Prostate gland (tissue), 2 donors: ENCODE measurements around the gene CNNM1. TPM values are rescaled to one million over a fixed set of nuclear protein-coding genes. Genes with fewer than 3 reads are reported as not detected.
A peak's percentile ranks its signal among the peaks of the same experiment; 100 is the strongest.

Source experiments
- DNase-seq: peaks from one replicate; pipeline ENCODE4 v3.0.0-alpha.2; 2019; ENCODE audit warnings: low spot score
- H3K27ac ChIP-seq, 2 donors: fragments of 200-600 bp; sonication (generic); 2 replicates each; pipeline ENCODE4 v1.5.1; 2017 to 2019
- H3K27me3 ChIP-seq: fragments of 200-600 bp; sonication (generic); replicated peaks from 2 replicates; pipeline ENCODE4 v1.5.1; 2019; ENCODE audit not compliant: insufficient read depth
- H3K36me3 ChIP-seq, 2 donors: fragments of 200-600 bp; sonication (generic); 1 replicate in 1 of 2; 2 replicates in 1 of 2; pipeline versions ENCODE4 v1.5.1 to v1.8.1; 2017 to 2019
- H3K4me1 ChIP-seq: fragments of 200-600 bp; sonication (generic); replicated peaks from 2 replicates; pipeline ENCODE4 v1.5.1; 2019
- H3K4me3 ChIP-seq, 2 donors: fragments of 200-600 bp; sonication (generic); 2 replicates each; pipeline ENCODE4 v1.5.1; 2017 to 2019
- H3K9me3 ChIP-seq: fragments of 200-600 bp; sonication (generic); 2 replicates; pipeline ENCODE4 v1.5.1; 2017
- CTCF ChIP-seq, 4 experiments: fragments of 200-600 bp in 2 of 4; fragments of 450-650 bp in 2 of 4; sonication (generic) in 2 of 4; IDR thresholded peaks; 1 replicate in 3 of 4; 2 replicates in 1 of 4; pipeline ENCODE4 v1.5.1; 2016 to 2019; ENCODE audit warnings: antibody characterized with exemption in 4 of 4, mild to moderate bottlenecking in 2 of 4, moderate library complexity in 2 of 4
- POLR2A ChIP-seq: fragments of 450-650 bp; IDR thresholded peaks from one replicate; pipeline ENCODE4 v1.6.1; 2016; ENCODE audit warnings: antibody characterized with exemption, mild to moderate bottlenecking
- POLR2AphosphoS5 ChIP-seq: sonication (generic); formaldehyde crosslinking; IDR thresholded peaks from one replicate; pipeline ENCODE4 v1.6.1; 2017; ENCODE audit warnings: antibody characterized with exemption
- WGBS: methylation state at CpG from one replicate; pipeline ENCODE4 v1.1.5; 2018; 5-methylcytosine and 5-hydroxymethylcytosine counted together
- intact Hi-C: fragments of 100-400 bp; cut with DNase I; formaldehyde crosslinking; loops from one replicate; pipeline ENCODE4 v1.14.2; 2022
- total RNA-seq, 2 donors: library from RNA; depleted of rRNA; stranded (reverse); fragments of >200 nt; gene quantifications; one replicate each; pipeline ENCODE4 v1.1.0, GENCODE V29; 2016

The CNNM1 gene
- 10 to 100 TPM in 1 of 2 donors, 1 to 10 TPM in 1; 4.2 to 36.1 TPM for total RNA-seq

- intact Hi-C loops: no loop called here
- Histone ChIP-seq H3K9me3 (no peaks in the 10 kb centered on the region), H3K27me3 (no peaks in the 10 kb centered on the region), H3K4me3 (peak within 1 kb of the TSS; percentile 45 to 53), H3K27ac (peak within 1 kb of the TSS in 1 of 2 donors; percentile 52), H3K4me1 (no peaks in the 10 kb centered on the region), H3K36me3 (no peaks in the 10 kb centered on the region)
- TF ChIP-seq POLR2A: peak; percentile 29
- TF ChIP-seq CTCF (IDR thresholded peaks at IDR 0.05): no peak
- WGBS: 0% methylated on average over 15 of the region's 24 CpGs
- DNase-seq: peak; percentile 40
Measured at GRCh38 chr10:99329304-99329553, at the start of gene CNNM1. Gene CNNM1 (plus strand): TSS chr10:99329356. CDS start chr10:99329388, 32 bp downstream.

- intact Hi-C loops: no loop called here
- DNase-seq: no peak
- 37% methylated on average over 1 of the region's 1 CpG for WGBS
- no peak overlapping the region for H3K27ac ChIP-seq
- no peaks in the 10 kb centered on the region for H3K27me3 ChIP-seq
- TF ChIP-seq POLR2A (no peak), POLR2AphosphoS5 (no peak), CTCF (IDR thresholded peaks at IDR 0.05) (no peak)
- H3K4me1 ChIP-seq: no peaks in the 10 kb centered on the region
- no peaks in the 10 kb centered on the region for H3K9me3 ChIP-seq
- no peak overlapping the region for H3K4me3 ChIP-seq
- H3K36me3 ChIP-seq: no peaks in the 10 kb centered on the region
Measured at GRCh38 chr10:99279626-99280111, 49.5 kb upstream of the CNNM1 start.

GRCh38 chr10:99280472-99280871 is 48.7 kb upstream of the CNNM1 start:
- H3K36me3 ChIP-seq: no peaks in the 10 kb centered on the region
- TF ChIP-seq POLR2A (no peak), CTCF (IDR thresholded peaks at IDR 0.05) (no peak), POLR2AphosphoS5 (no peak)
- 48% methylated on average over 2 of the region's 2 CpGs for WGBS
- no peak for DNase-seq
- H3K27me3 ChIP-seq: no peaks in the 10 kb centered on the region
- no peak overlapping the region for H3K4me3 ChIP-seq
- H3K4me1 ChIP-seq: no peaks in the 10 kb centered on the region
- no peaks in the 10 kb centered on the region for H3K9me3 ChIP-seq
- no peak overlapping the region for H3K27ac ChIP-seq
- intact Hi-C loops: no loop called here

GRCh38 chr10:99285881-99286280 is 43.3 kb upstream of the CNNM1 start:
- Histone ChIP-seq H3K27ac (no peak overlapping the region), H3K36me3 (no peaks in the 10 kb centered on the region), H3K9me3 (no peaks in the 10 kb centered on the region), H3K4me1 (no peaks in the 10 kb centered on the region), H3K4me3 (no peak overlapping the region), H3K27me3 (no peaks in the 10 kb centered on the region)
- intact Hi-C loops: no loop called here
- 20% methylated on average over 3 of the region's 3 CpGs for WGBS
- no peak for TF ChIP-seq CTCF (IDR thresholded peaks at IDR 0.05)
- TF ChIP-seq POLR2A: no peak
- TF ChIP-seq POLR2AphosphoS5: no peak
- DNase-seq: no peak

GRCh38 chr10:99290306-99290705 is 38.9 kb upstream of the CNNM1 start:
- no peak for DNase-seq
- Histone ChIP-seq H3K9me3 (no peaks in the 10 kb centered on the region), H3K4me3 (no peak overlapping the region), H3K4me1 (no peaks in the 10 kb centered on the region), H3K27ac (no peak overlapping the region), H3K27me3 (no peaks in the 10 kb centered on the region), H3K36me3 (no peaks in the 10 kb centered on the region)
- 90% methylated on average over 1 of the region's 1 CpG for WGBS
- intact Hi-C loops: no loop called here
- TF ChIP-seq POLR2AphosphoS5 (no peak), CTCF (IDR thresholded peaks at IDR 0.05) (no peak), POLR2A (no peak)
